K562 (cell line): ENCODE measurements around the gene LY6G6D. TPM values are rescaled to one million over a fixed set of nuclear protein-coding genes. Genes with fewer than 3 reads are reported as not detected.
A peak's percentile ranks its signal among the peaks of the same experiment; 100 is the strongest.

ENCODE experiments used
- ARID4B ChIP-seq: sonication (generic); formaldehyde crosslinking; IDR thresholded peaks from 2 replicates; pipeline ENCODE4 v1.8.0; 2022; ENCODE audit warnings: mild to moderate bottlenecking, missing genetic modification reagents
- ASH1L ChIP-seq: fragments of 450-650 bp; IDR thresholded peaks from 2 replicates; pipeline ENCODE4 v1.6.1; 2018; ENCODE audit warnings: borderline replicate concordance, mild to moderate bottlenecking, low read depth; ENCODE audit not compliant: partially characterized antibody
- CREBBP ChIP-seq: IDR thresholded peaks from one replicate; pipeline ENCODE4 v1.6.1; 2012; ENCODE audit warnings: low read depth, mild to moderate bottlenecking, control low read depth, inconsistent platforms, low read length
- ESRRA ChIP-seq: fragments of 450-650 bp; IDR thresholded peaks from 2 replicates; pipeline ENCODE4 v1.6.1; 2014; ENCODE audit warnings: low read depth, mild to moderate bottlenecking, moderate library complexity, borderline replicate concordance
- KAT8 ChIP-seq: fragments of 450-650 bp; IDR thresholded peaks from 2 replicates; pipeline ENCODE4 v1.6.1; 2016; ENCODE audit warnings: low read depth, mild to moderate bottlenecking
- NFYB ChIP-seq: IDR thresholded peaks from 2 replicates; pipeline ENCODE4 v1.6.1; 2011; ENCODE audit warnings: mild to moderate bottlenecking, moderate library complexity; ENCODE audit not compliant: insufficient read length; ENCODE audit errors: extremely low read depth
- RBM25 ChIP-seq: fragments of 200-400 bp; formaldehyde crosslinking; IDR thresholded peaks from 2 replicates; pipeline ENCODE4 v1.6.1; 2018; ENCODE audit warnings: low read length, low read depth, moderate library complexity; ENCODE audit not compliant: severe bottlenecking
- SIX5 ChIP-seq, 2 experiments: IDR thresholded peaks; 2 replicates each; pipeline ENCODE4 v1.6.1; 2011; ENCODE audit warnings: low read length in 2 of 2, borderline replicate concordance in 1 of 2, low read depth in 1 of 2, mild to moderate bottlenecking in 1 of 2, moderate library complexity in 1 of 2; ENCODE audit not compliant: insufficient read depth in 1 of 2
- SP1 ChIP-seq: sonication (generic); formaldehyde crosslinking; IDR thresholded peaks from 2 replicates; pipeline ENCODE4 v1.8.1; 2022; ENCODE audit warnings: mild to moderate bottlenecking, missing genetic modification reagents
- ZKSCAN1 ChIP-seq: fragments of 150-350 bp; IDR thresholded peaks from 2 replicates; pipeline ENCODE4 v1.6.1; 2016; ENCODE audit warnings: low read depth, low read length
- ZKSCAN3 ChIP-seq: fragments of 250-450 bp; sonication (Bioruptor Pico); IDR thresholded peaks from 2 replicates; pipeline ENCODE4 v1.4.0; 2020
- ZNF586 ChIP-seq: fragments of 450-650 bp; formaldehyde crosslinking; conservative IDR thresholded peaks from 2 replicates; pipeline ENCODE4 v1.4.0; 2020; ENCODE audit warnings: mild to moderate bottlenecking, moderate library complexity
- ZNF592 ChIP-seq: fragments of 450-650 bp; IDR thresholded peaks from 2 replicates; pipeline ENCODE4 v1.6.1; 2017; ENCODE audit warnings: antibody characterized with exemption, mild to moderate bottlenecking
- ZNF740 ChIP-seq, 3 experiments: fragments of 200-800 bp in 1 of 3; sonication (Bioruptor generic) in 1 of 3; sonication (generic) in 1 of 3; formaldehyde crosslinking in 1 of 3; IDR thresholded peaks; 2 replicates each; pipeline versions ENCODE4 v1.6.1 to v1.8.0; 2016 to 2022; ENCODE audit warnings: mild to moderate bottlenecking in 2 of 3, missing compliant biosample characterization in 2 of 3, missing genetic modification characterization in 2 of 3, missing genetic modification reagents in 1 of 3
- ZNF830 ChIP-seq: fragments of 250-450 bp; sonication (Bioruptor Pico); IDR thresholded peaks from 2 replicates; pipeline ENCODE4 v1.5.0; 2021; ENCODE audit warnings: mild to moderate bottlenecking
- polyA plus RNA-seq, 8 experiments: library from polyadenylated mRNA; depleted of rRNA in 4 of 8; stranded (reverse) in 5 of 8; unstranded in 3 of 8; fragments of >200 nt; fragmentation: Nextera tagmentation in 2 of 8; fragmentation: Illumina TruSeq in 1 of 8; extraction: Ambion mirVana in 2 of 8; extraction: Trizol in 1 of 8; gene quantifications; 2 replicates each; pipeline versions ENCODE4 v1.2.1 to v1.2.3, GENCODE V29; 2011 to 2014; ENCODE audit warnings: inconsistent platforms in 1 of 8, missing spikeins in 1 of 8
- total RNA-seq, 7 experiments: library from RNA; depleted of rRNA in 6 of 7; stranded (reverse); fragments of >200 nt in 6 of 7; fragmentation: Illumina TruSeq in 2 of 7; extraction: Trizol in 2 of 7; gene quantifications; 2 replicates each; pipeline versions ENCODE4 v1.2.1 to v1.2.3, GENCODE V29; 2011 to 2021; ENCODE audit warnings: low replicate concordance in 1 of 7

The LY6G6D gene
- total and polyA plus RNA-seq, 9 of the 15 experiments (the other 6 are each of a cell fraction or from before 2014, with no cell fraction given), result 0.30 to 0.38 TPM; not detected in 7

GRCh38 chr6:31689249-31690110 lies 25.7 kb upstream of the LY6G6D start (continued):
- no peak for TF ChIP-seq SIX5 (IDR thresholded peaks at IDR 0.05; ENCODE audit: borderline replicate concordance in 1 of 2, insufficient read depth in 1 of 2, low read depth in 1 of 2, low read length in 2 of 2)
- 0 out of 2 replicates have a peak, but pooled peaks have one; percentile 2 for TF ChIP-seq KAT8
- no peak for TF ChIP-seq NFYB
- TF ChIP-seq ZNF586 (CRISPR knock-in tag), result no peak
- peak; percentile 51 for TF ChIP-seq ZNF592
- TF ChIP-seq RBM25, result no peak
- TF ChIP-seq ZKSCAN3, result no peak
- TF ChIP-seq CREBBP, result no peak
- no peak for TF ChIP-seq ASH1L
- TF ChIP-seq SP1 (CRISPR knock-in tag), result no peak
- TF ChIP-seq ZKSCAN1, result peak; percentile 44; the same call in 1 of the 2 replicates
- TF ChIP-seq ARID4B, result 0 out of 2 replicates have a peak, but pooled peaks have one; percentile 48
- TF ChIP-seq ESRRA, result 0 out of 2 replicates have a peak, but pooled peaks have one; percentile 9
- TF ChIP-seq ZNF740 (CRISPR knock-in tag; IDR thresholded peaks at IDR 0.05), result 0 out of 2 replicates have a peak, but pooled peaks have one; percentile 12
- no peak for TF ChIP-seq ZNF740 (tag; IDR thresholded peaks at IDR 0.05)
- no peak for TF ChIP-seq ZNF830 (CRISPR knock-in tag)
